ENCODE data around the gene DPP3.

DNA sequence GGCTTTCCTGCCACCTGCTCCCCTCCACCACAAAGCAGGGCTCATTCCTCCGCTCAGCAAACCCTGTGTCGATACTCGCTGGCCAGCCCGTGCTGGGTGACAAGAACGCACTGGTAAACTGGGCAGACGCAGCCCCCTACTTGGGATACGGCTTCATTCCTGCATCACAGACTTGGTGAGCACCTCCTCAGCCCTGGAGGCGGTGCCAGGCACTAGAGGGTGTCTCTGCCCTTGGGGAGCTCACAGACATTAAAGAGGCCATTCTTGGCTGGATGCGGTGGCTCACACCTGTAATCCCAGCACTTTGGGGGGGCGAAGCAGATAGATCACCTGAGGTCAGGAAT is 59.6 kb downstream of the DPP3 start:
- TF ChIP-seq, protein P1, sequence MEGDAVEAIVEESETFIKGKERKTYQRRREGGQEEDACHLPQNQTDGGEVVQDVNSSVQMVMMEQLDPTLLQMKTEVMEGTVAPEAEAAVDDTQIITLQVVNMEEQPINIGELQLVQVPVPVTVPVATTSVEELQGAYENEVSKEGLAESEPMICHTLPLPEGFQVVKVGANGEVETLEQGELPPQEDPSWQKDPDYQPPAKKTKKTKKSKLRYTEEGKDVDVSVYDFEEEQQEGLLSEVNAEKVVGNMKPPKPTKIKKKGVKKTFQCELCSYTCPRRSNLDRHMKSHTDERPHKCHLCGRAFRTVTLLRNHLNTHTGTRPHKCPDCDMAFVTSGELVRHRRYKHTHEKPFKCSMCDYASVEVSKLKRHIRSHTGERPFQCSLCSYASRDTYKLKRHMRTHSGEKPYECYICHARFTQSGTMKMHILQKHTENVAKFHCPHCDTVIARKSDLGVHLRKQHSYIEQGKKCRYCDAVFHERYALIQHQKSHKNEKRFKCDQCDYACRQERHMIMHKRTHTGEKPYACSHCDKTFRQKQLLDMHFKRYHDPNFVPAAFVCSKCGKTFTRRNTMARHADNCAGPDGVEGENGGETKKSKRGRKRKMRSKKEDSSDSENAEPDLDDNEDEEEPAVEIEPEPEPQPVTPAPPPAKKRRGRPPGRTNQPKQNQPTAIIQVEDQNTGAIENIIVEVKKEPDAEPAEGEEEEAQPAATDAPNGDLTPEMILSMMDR (IDR thresholded peaks at IDR 0.05): no peak
- no peak for TF ChIP-seq POLR2A (IDR thresholded peaks at IDR 0.05)

Data from lower leg skin (tissue), 3 donors.